ENCODE measurements around the gene HMGCR.

Gene HMGCR

GRCh38 chr5:75366787-75367186 is 29.8 kb downstream of the HMGCR start:
- TF ChIP-seq CTCF (IDR thresholded peaks at IDR 0.05; ENCODE audit: borderline replicate concordance, insufficient read depth, low read depth, low read length), result no peak
- no peak overlapping the region for H3K4me3 ChIP-seq (ENCODE audit: low read depth, low read length)

- H3K4me3 ChIP-seq (ENCODE audit: low read depth, low read length), result no peak overlapping the region
- TF ChIP-seq CTCF (IDR thresholded peaks at IDR 0.05; ENCODE audit: borderline replicate concordance, insufficient read depth, low read depth, low read length), result no peak
Measured at GRCh38 chr5:75367401-75367800, 30.4 kb downstream of the HMGCR start.

GRCh38 chr5:75368391-75368790 is 31.4 kb downstream of the HMGCR start:
- H3K4me3 ChIP-seq (ENCODE audit: low read depth, low read length), result no peak overlapping the region
- TF ChIP-seq CTCF (IDR thresholded peaks at IDR 0.05; ENCODE audit: borderline replicate concordance, insufficient read depth, low read depth, low read length), result no peak

- no peak for TF ChIP-seq CTCF (IDR thresholded peaks at IDR 0.05; ENCODE audit: borderline replicate concordance, insufficient read depth, low read depth, low read length)
- H3K4me3 ChIP-seq (ENCODE audit: low read depth, low read length), result no peak overlapping the region
Measured at GRCh38 chr5:75373862-75374261, 36.8 kb downstream of the HMGCR start.

- TF ChIP-seq CTCF (IDR thresholded peaks at IDR 0.05; ENCODE audit: borderline replicate concordance, insufficient read depth, low read depth, low read length), result no peak
- no peak overlapping the region for H3K4me3 ChIP-seq (ENCODE audit: low read depth, low read length)
Measured at GRCh38 chr5:75374394-75374814, 37.4 kb downstream of the HMGCR start.

- H3K4me3 ChIP-seq (ENCODE audit: low read depth, low read length), result no peak overlapping the region
- TF ChIP-seq CTCF (IDR thresholded peaks at IDR 0.05; ENCODE audit: borderline replicate concordance, insufficient read depth, low read depth, low read length), result no peak
Measured at GRCh38 chr5:75375414-75375813, 38.4 kb downstream of the HMGCR start.

- no peak for TF ChIP-seq CTCF (IDR thresholded peaks at IDR 0.05; ENCODE audit: borderline replicate concordance, insufficient read depth, low read depth, low read length)
- no peak overlapping the region for H3K4me3 ChIP-seq (ENCODE audit: low read depth, low read length)
Measured at GRCh38 chr5:75380099-75380498, 43.1 kb downstream of the HMGCR start.
